ENCODE results near the gene GNAI2. TPM values are rescaled to one million over a fixed set of nuclear protein-coding genes. Genes with fewer than 3 reads are reported as not detected.

Gene GNAI2
- total RNA-seq, 4 donors from 2014 or later: 69.6 to 322 (median 74.8) TPM

DNA sequence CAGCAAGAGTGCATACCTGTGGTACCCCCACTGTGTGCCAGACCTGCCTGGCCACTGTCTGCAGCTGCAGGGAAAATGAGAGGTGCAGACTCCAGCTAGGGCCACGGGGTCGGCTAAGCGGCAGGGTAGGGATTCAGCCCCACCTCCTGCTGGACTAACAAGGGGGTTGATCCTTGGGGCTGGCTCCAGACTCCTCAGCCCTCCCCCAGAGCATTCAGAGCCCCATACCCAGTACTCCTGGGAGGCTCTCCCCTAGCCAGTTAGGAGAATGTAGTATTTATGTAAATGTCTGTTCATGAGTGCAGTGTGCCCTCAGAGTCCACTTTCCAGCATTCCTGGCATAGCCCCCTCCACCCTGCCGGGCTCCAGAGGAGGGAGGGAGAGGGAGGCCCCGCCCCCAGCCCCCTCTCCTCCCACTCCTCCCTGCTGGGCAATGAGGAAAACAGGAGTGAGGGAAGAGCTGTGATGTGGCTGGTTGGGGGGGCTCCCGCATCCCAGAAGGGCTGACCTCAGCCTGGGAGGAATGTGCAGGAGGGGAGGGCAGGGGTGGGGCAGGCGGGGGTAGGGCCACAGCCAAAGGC lies 28.5 kb downstream of the GNAI2 start:
- Histone ChIP-seq H3K4me1 (peaks cover 56 to 76% (median 61%) of the 10 kb centered on the region in 4 donors), H3K9me3 (no peaks in the 10 kb centered on the region), H3K4me3 (no peak overlapping the region), H3K36me3 (no peaks in the 10 kb centered on the region), H3K27ac (peak overlapping the region; percentile 85 to 96 (median 88)), H3K27me3 (no peaks in the 10 kb centered on the region)
- TF ChIP-seq POLR2A (IDR thresholded peaks at IDR 0.05) (no peak), EP300 (IDR thresholded peaks at IDR 0.05; ENCODE audit: low read depth) (no peak), POLR2AphosphoS5 (IDR thresholded peaks at IDR 0.05) (peak in 1 of 3 donors; percentile 37)
- TF ChIP-seq, protein P1, sequence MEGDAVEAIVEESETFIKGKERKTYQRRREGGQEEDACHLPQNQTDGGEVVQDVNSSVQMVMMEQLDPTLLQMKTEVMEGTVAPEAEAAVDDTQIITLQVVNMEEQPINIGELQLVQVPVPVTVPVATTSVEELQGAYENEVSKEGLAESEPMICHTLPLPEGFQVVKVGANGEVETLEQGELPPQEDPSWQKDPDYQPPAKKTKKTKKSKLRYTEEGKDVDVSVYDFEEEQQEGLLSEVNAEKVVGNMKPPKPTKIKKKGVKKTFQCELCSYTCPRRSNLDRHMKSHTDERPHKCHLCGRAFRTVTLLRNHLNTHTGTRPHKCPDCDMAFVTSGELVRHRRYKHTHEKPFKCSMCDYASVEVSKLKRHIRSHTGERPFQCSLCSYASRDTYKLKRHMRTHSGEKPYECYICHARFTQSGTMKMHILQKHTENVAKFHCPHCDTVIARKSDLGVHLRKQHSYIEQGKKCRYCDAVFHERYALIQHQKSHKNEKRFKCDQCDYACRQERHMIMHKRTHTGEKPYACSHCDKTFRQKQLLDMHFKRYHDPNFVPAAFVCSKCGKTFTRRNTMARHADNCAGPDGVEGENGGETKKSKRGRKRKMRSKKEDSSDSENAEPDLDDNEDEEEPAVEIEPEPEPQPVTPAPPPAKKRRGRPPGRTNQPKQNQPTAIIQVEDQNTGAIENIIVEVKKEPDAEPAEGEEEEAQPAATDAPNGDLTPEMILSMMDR (IDR thresholded peaks at IDR 0.05): no peak
- intact Hi-C loops (cut with DNase I; ENCODE audit: low total_unique reads) (loop anchor here (5.0 kb wide), 1 partner anchor 37 kb away; no protein-coding TSS in a partner anchor), in situ Hi-C loops (cut with MboI; ENCODE audit: low pct_ligation_motif_present in 1 of 4, low pct_unique_long_range_greater_than_20kb in 1 of 4, low sequenced_read_pairs in 3 of 4) (no loop called here)
- WGBS, 2 donors (ENCODE audit: low coverage in 1 of 2): 31 to 60% methylated on average over 1 to 7 of the region's 7 CpGs
- DNase-seq: peak; percentile 64

- H3K36me3 ChIP-seq: no peaks in the 10 kb centered on the region
- in situ Hi-C loops (cut with MboI; ENCODE audit: low pct_ligation_motif_present in 1 of 4, low pct_unique_long_range_greater_than_20kb in 1 of 4, low sequenced_read_pairs in 3 of 4) (no loop called here), intact Hi-C loops (cut with DNase I; ENCODE audit: low total_unique reads) (loop anchor here (5.0 kb wide), 1 partner anchor 38 kb away; no protein-coding TSS in a partner anchor)
- no peak overlapping the region for H3K4me3 ChIP-seq
- H3K27me3 ChIP-seq: no peaks in the 10 kb centered on the region
- peak; percentile 41 for DNase-seq
- no peaks in the 10 kb centered on the region for H3K9me3 ChIP-seq
- H3K27ac ChIP-seq: peak overlapping the region; percentile 85 to 96 (median 88)
- peaks cover 56 to 77% (median 62%) of the 10 kb centered on the region in 4 donors for H3K4me1 ChIP-seq
- TF ChIP-seq EP300 (IDR thresholded peaks at IDR 0.05; ENCODE audit: low read depth) (no peak), POLR2AphosphoS5 (IDR thresholded peaks at IDR 0.05) (no peak), POLR2A (IDR thresholded peaks at IDR 0.05) (no peak)
- TF ChIP-seq, protein P1 (IDR thresholded peaks at IDR 0.05): no peak
- 56% methylated on average over 7 of the region's 7 CpGs; no CpG with 5 or more reads in 1 of the 2 donors for WGBS, 2 donors (ENCODE audit: low coverage in 1 of 2)
These were observed 29.0 kb downstream of the GNAI2 start for GRCh38 chr3:50264964-50265485.

- no peak for DNase-seq
- 45% methylated on average over 1 of the region's 1 CpG; no CpG with 5 or more reads in 1 of the 2 donors for WGBS, 2 donors (ENCODE audit: low coverage in 1 of 2)
- Histone ChIP-seq H3K9me3 (no peaks in the 10 kb centered on the region), H3K27ac (peak overlapping the region; percentile 85 to 96 (median 88)), H3K36me3 (no peaks in the 10 kb centered on the region), H3K4me1 (peaks cover 54 to 78% (median 62%) of the 10 kb centered on the region in 4 donors), H3K4me3 (no peak overlapping the region), H3K27me3 (no peaks in the 10 kb centered on the region)
- intact Hi-C loops (cut with DNase I; ENCODE audit: low total_unique reads) (no loop called here), in situ Hi-C loops (cut with MboI; ENCODE audit: low pct_ligation_motif_present in 1 of 4, low pct_unique_long_range_greater_than_20kb in 1 of 4, low sequenced_read_pairs in 3 of 4) (no loop called here)
- TF ChIP-seq POLR2A (IDR thresholded peaks at IDR 0.05) (no peak), POLR2AphosphoS5 (IDR thresholded peaks at IDR 0.05) (no peak), EP300 (IDR thresholded peaks at IDR 0.05; ENCODE audit: low read depth) (no peak)
- TF ChIP-seq, protein P1 (IDR thresholded peaks at IDR 0.05): no peak
These were observed 29.6 kb downstream of the GNAI2 start for GRCh38 chr3:50265571-50265970.

DNA sequence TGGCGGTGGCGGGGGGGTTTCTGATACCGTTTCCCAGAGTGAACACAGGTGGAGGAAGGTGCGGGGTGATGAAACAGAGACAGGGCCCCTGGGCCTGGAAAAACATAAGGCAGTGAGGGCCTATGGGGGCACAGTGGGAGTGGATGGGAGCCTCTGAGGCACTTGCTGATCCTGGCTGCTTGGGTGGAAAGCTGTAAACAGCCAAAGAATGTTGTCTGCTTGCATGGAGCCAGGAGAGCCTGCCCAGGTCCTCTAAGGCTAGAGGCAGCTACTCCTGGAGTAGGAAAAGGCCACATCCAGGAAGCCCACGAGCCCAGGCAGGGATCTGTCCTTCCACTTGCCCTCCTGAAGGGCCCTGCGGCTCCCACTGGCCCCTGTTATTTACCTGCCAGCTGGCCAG lies 30.0 kb downstream of the GNAI2 start:
- intact Hi-C loops (cut with DNase I; ENCODE audit: low total_unique reads) (no loop called here), in situ Hi-C loops (cut with MboI; ENCODE audit: low pct_ligation_motif_present in 1 of 4, low pct_unique_long_range_greater_than_20kb in 1 of 4, low sequenced_read_pairs in 3 of 4) (no loop called here)
- no peak overlapping the region for H3K4me3 ChIP-seq
- 85 to 96% methylated on average over 4 to 6 of the region's 6 CpGs for WGBS, 2 donors (ENCODE audit: low coverage in 1 of 2)
- no peaks in the 10 kb centered on the region for H3K36me3 ChIP-seq
- H3K9me3 ChIP-seq: no peaks in the 10 kb centered on the region
- peaks cover 51 to 75% (median 58%) of the 10 kb centered on the region in 4 donors for H3K4me1 ChIP-seq
- no peak for DNase-seq
- TF ChIP-seq, protein P1 (IDR thresholded peaks at IDR 0.05): no peak
- TF ChIP-seq EP300 (IDR thresholded peaks at IDR 0.05; ENCODE audit: low read depth): no peak
- no peak for TF ChIP-seq POLR2AphosphoS5 (IDR thresholded peaks at IDR 0.05)
- TF ChIP-seq POLR2A (IDR thresholded peaks at IDR 0.05): no peak
- no peaks in the 10 kb centered on the region for H3K27me3 ChIP-seq
- H3K27ac ChIP-seq: peak overlapping the region; percentile 85 to 96 (median 88)

Measured in transverse colon (tissue), 4 donors.